SH-SY5Y (cell line): ENCODE measurements around the gene ZDHHC20.

ENCODE experiments used
- GATA2 ChIP-seq: IDR thresholded peaks from 2 replicates; pipeline ENCODE4 v1.6.1; 2011; ENCODE audit warnings: mild to moderate bottlenecking, low read depth, low read length
- GATA3 ChIP-seq: IDR thresholded peaks from 2 replicates; pipeline ENCODE4 v1.6.1; 2011; ENCODE audit warnings: low read depth, mild to moderate bottlenecking, low read length, moderate library complexity

ZDHHC20 gene

GRCh38 chr13:21458451-21458812 is 671 bp downstream of the ZDHHC20 start:
- no peak for TF ChIP-seq GATA3
- TF ChIP-seq GATA2 = no peak

DNA sequence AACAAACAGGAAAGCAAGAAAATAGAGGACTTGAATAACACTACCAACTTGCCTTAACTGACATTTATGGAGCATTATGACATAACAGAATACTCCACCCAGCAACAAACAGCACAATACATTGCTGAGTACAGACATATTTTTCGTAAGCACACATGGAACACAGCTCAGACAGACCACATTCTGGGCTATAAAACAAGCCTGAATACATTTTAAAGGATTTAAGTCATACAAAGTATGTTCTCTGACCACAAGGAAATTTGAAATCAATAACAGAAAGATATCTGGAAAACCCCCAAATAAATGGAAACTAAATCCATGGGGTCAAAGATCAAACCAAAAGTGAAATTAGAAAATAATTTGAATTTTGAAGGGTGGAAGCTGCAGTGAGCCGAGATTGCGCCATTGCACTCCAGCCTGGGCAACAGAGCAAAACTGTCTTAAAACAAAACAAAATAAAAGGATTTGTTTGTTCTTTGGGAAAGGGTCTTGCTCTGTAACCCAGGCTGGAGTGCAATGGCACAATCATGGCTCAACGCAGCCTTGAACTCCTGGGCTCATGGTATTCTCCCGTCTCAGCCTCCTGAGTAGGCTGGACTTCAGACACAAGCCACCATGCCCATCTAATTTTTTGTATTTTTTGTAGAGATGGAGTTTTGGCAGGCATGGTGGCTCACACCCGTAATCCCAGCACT is 5.6 kb downstream of the ZDHHC20 start:
- no peak for TF ChIP-seq GATA3
- no peak for TF ChIP-seq GATA2

- no peak for TF ChIP-seq GATA2
- no peak for TF ChIP-seq GATA3
Observed at GRCh38 chr13:21450936-21451335, 8.2 kb downstream of the ZDHHC20 start.

DNA sequence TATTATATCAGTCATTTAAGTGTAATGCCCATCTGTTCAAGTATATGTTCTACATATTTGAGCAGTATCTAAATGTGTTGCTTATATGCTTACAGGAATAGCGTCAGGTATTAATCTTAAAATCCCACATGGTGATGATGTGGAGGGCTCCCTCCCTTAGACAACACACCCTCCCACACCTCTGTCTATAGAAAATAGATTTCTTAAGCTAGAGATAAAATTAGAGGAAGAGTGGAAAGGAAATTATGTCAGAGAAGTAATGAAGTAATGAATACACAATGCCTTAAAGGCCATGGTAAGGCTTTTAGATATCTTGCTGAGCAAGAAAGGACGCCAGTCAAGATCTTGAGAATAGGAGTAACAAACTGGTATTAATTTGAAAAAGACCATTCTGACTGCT is 12.4 kb downstream of the ZDHHC20 start:
- TF ChIP-seq GATA2 (no peak), GATA3 (no peak)

DNA sequence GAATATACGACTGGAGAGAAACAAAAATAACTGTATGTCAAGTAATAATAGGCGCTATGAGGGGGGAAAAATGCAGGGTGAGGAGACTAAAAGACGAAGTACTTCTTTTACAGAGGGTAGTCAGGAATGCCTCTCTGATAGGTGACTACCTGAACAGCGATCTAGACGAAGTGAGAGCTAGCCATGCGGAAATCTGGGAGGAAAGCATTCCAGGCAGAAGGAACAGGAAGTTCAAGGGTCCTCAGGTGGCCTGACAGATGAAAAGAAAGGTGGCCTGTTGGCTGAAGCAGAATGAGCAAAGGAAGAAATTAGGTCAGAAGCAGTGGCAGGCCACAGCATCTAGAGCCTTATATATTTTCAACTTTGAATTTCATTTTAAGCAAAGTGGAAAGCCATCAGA is 13.3 kb downstream of the ZDHHC20 start:
- TF ChIP-seq GATA2 (no peak), GATA3 (no peak)

DNA sequence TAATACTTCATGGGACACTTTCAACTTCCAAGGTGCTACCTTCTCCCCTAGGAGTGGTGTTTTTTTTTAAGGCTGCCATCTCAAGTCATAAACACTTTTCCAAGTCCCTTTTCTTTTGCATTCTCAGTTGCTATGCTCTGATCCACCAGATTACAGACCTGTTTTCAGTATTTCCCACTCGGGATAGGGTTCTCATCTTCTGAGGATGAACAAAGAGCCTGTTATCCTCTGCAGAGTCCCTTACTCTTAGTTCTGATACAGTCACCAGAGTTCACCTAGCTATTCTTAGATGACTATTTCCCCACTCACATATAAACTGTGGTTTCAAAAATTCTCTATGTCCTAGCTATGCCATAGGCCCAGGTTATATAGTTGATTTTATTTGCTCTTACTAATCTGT is 15.9 kb downstream of the ZDHHC20 start:
- no peak for TF ChIP-seq GATA3
- no peak for TF ChIP-seq GATA2

DNA sequence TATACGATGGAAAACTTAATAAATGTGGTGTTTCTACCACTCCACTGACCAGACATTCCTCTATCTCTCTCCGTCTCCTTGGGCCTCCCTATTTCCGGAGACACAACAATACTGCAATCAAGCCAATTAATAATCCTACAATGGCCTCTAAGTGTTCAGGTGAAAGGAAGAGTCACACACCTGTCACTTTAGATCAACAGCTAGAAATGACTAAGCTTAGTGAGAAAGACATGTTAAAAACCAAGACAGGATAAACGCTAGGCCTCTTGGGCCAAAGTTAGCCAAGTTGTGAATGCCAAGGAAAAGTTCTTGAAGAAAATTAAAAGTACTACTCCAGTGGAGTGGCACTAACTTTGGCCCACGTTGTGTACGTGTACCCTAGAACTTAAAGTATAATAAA is 22.5 kb downstream of the ZDHHC20 start:
- no peak for TF ChIP-seq GATA3
- TF ChIP-seq GATA2 = no peak

DNA sequence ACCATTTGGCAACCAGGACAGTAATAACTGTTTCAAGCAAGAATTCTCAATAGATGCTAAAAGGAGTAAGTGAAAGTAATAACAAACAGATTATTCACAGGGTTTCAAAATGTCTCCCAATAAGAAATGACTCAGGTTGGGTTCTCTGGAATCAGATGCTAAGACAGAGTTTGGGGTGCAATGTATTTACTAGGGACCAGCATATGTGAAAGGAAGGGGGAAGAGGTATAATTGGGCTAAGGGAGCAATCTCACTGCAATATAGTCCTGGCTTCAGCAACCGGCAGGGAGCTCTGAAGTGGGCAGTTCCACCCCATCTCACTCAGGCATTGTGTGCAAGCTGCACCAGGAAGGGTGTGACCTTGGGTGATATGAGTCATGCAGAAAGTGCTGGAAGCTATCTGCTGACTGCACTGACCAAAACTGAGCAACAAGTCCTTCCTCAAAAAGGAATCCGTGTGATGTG is 23.4 kb downstream of the ZDHHC20 start:
- TF ChIP-seq GATA3 = no peak
- no peak for TF ChIP-seq GATA2

- TF ChIP-seq GATA3 = no peak
- no peak for TF ChIP-seq GATA2
Observed at GRCh38 chr13:21435231-21435630, 23.9 kb downstream of the ZDHHC20 start.

DNA sequence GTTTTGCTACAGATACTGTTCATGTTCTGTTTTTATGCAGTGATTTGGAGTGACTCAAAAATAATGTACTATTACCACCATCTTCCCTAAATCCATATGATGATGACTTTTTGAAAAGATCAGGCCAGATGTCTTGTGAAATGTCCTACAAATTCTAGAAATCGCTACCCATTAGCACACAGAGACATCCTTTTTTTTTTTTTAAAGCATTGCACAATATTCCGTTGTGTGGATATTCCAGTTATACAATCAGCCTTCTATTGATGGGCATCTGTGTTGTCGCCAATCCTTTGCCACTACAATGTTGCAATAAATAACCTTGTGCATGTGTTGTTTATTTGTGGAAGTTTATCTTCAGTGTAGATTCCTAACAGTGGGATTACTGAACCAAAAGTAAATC is 24.5 kb downstream of the ZDHHC20 start:
- TF ChIP-seq GATA2 = no peak
- TF ChIP-seq GATA3 = no peak

- TF ChIP-seq GATA3 (no peak), GATA2 (no peak)
Observed at GRCh38 chr13:21429211-21429610, 29.9 kb downstream of the ZDHHC20 start.

- no peak for TF ChIP-seq GATA3
- TF ChIP-seq GATA2 = no peak
Observed at GRCh38 chr13:21427741-21428140, 31.4 kb downstream of the ZDHHC20 start.

DNA sequence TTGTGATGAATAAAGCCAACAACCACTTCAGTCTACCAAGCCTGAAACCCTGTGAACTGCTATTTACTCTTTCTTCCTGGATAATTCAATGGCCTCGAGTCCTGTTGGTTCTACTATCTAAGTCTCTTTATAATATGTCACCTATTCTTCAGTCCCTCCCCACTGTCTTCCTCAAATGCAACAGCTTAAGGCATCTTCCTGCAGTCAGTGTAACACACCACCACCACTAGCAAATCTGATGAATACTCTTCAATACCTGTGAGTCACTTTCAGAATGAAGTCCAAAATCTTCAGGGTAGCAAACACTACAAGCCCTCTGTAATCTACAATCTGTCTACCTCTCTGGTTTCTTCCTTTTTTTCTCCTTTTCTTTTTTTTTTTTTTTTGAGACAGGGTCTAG is 32.9 kb downstream of the ZDHHC20 start:
- TF ChIP-seq GATA2 (no peak), GATA3 (no peak)

DNA sequence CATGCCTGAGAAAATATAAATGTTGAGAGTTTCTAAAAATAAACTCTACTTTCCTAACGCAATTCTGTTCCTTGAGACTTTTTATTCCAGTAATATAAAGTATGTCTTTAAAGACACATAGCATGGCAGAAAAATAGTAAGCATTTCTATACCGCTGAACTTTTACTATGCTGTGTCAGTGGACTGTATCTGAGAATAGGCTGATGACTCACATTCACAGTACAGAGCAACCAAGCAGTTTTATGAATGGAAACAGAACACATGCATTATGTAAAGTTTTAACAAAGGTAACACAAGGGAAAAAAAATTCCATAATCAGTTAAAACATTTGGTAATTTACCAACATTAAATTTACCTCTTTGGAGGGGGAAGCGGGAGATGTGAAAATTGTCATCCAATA is 38.4 kb downstream of the ZDHHC20 start:
- TF ChIP-seq GATA3 = no peak
- TF ChIP-seq GATA2 = no peak

GRCh38 chr13:21413013-21413412 is 46.1 kb downstream of the ZDHHC20 start:
- TF ChIP-seq GATA2 (no peak), GATA3 (no peak)

DNA sequence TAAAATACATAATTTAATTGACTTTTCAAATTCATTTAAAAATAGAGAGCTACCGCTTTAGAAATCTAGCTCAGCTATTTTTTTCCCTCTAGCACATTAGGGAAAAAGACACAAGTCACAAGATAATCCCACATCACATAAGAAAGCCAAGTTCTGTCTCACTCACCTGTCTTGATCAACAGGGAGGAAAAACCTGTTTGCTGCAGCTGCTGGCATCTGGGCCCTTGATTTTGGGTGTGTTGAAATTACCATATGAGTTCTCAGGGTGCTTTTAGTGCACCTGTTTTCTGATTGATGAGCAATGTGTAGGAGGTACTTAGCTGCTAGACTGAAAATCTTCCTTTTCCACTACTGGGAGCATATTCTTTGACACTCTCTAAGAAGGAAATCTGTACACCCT is 53.8 kb downstream of the ZDHHC20 start:
- no peak for TF ChIP-seq GATA3
- no peak for TF ChIP-seq GATA2
